Measurements from ENCODE around the gene KCTD5.
A peak's percentile ranks its signal among the peaks of the same experiment; 100 is the strongest.

KCTD5 gene

DNA sequence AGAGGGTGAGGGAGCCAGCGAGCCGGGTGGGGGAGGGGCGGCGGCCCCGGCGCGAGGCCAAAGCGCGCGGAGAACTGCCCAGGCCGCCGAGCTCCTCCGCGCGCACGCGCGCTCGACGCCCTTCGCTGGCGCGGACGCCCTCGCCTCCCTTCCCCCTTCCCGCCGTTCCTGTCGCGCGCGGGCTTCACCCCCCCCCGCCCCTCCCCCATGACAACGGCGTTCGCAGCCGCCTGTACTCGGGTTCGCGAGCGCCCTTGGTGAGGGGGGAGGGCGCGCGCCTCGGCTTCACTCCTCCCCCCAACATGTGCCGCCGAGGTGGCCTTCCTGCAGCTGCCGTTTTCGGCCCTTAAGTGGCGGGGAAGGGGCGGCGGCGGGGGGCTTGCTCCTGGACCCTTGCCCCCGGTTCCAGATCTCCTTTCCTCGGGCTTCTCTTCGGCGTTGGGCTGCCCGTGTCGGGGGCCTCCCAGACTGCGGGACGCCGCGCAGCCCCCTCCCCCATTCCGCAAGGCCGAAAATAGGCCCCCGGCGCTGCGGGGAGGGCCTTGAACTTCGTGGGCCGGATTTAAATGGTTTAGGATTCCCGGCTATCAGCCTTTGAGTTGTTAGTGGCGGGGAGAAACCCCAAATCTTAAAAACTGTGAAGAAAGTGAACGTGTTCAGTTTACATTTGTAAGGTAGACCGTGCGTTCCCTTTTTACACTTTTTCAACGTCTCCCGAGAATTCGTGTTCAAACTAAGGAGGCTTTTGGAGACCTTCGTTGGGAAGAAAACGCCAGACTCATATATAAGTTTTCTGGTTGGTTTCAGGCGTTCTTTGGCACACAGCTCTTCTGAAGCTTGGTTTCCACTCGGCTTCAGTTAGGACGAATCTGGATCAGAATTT is 70.8 kb downstream of the KCTD5 start (continued):
- TF ChIP-seq, protein P1, sequence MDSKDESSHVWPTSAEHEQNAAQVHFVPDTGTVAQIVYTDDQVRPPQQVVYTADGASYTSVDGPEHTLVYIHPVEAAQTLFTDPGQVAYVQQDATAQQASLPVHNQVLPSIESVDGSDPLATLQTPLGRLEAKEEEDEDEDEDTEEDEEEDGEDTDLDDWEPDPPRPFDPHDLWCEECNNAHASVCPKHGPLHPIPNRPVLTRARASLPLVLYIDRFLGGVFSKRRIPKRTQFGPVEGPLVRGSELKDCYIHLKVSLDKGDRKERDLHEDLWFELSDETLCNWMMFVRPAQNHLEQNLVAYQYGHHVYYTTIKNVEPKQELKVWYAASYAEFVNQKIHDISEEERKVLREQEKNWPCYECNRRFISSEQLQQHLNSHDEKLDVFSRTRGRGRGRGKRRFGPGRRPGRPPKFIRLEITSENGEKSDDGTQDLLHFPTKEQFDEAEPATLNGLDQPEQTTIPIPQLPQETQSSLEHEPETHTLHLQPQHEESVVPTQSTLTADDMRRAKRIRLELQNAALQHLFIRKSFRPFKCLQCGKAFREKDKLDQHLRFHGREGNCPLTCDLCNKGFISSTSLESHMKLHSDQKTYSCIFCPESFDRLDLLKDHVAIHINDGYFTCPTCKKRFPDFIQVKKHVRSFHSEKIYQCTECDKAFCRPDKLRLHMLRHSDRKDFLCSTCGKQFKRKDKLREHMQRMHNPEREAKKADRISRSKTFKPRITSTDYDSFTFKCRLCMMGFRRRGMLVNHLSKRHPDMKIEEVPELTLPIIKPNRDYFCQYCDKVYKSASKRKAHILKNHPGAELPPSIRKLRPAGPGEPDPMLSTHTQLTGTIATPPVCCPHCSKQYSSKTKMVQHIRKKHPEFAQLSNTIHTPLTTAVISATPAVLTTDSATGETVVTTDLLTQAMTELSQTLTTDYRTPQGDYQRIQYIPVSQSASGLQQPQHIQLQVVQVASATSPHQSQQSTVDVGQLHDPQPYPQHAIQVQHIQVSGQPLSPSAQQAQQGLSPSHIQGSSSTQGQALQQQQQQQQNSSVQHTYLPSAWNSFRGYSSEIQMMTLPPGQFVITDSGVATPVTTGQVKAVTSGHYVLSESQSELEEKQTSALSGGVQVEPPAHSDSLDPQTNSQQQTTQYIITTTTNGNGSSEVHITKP (tag by site-specific recombination; IDR thresholded peaks at IDR 0.05) = no peak
- TF ChIP-seq ZBTB7A (tag by site-specific recombination; IDR thresholded peaks at IDR 0.05; ENCODE audit: low read depth) = 0 out of 2 replicates have a peak, but pooled peaks have one; percentile 36
- TF ChIP-seq ZNF132 (tag by site-specific recombination; IDR thresholded peaks at IDR 0.05; ENCODE audit: borderline replicate concordance) = no peak
- no peak for TF ChIP-seq SCRT1 (tag by site-specific recombination; IDR thresholded peaks at IDR 0.05; ENCODE audit: borderline replicate concordance)
- TF ChIP-seq ZNF274 (IDR thresholded peaks at IDR 0.05; ENCODE audit: low read length) = no peak
- no peak for TF ChIP-seq ZNF274 (tag by site-specific recombination; IDR thresholded peaks at IDR 0.05; ENCODE audit: borderline replicate concordance)
- TF ChIP-seq TCF7L2 (IDR thresholded peaks at IDR 0.05; ENCODE audit: borderline replicate concordance, low read depth, low read length) = no peak
- TF ChIP-seq ZNF660 (tag by site-specific recombination; IDR thresholded peaks at IDR 0.05) = no peak
- TF ChIP-seq, protein P2, sequence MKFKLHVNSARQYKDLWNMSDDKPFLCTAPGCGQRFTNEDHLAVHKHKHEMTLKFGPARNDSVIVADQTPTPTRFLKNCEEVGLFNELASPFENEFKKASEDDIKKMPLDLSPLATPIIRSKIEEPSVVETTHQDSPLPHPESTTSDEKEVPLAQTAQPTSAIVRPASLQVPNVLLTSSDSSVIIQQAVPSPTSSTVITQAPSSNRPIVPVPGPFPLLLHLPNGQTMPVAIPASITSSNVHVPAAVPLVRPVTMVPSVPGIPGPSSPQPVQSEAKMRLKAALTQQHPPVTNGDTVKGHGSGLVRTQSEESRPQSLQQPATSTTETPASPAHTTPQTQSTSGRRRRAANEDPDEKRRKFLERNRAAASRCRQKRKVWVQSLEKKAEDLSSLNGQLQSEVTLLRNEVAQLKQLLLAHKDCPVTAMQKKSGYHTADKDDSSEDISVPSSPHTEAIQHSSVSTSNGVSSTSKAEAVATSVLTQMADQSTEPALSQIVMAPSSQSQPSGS (tag by site-specific recombination; IDR thresholded peaks at IDR 0.05; ENCODE audit: low read depth) = no peak
- no peak for TF ChIP-seq ZBTB48 (tag by site-specific recombination; IDR thresholded peaks at IDR 0.05)
- no peak for TF ChIP-seq ZNF16 (tag by site-specific recombination; IDR thresholded peaks at IDR 0.05; ENCODE audit: low read depth)
- no peak for TF ChIP-seq EGR2 (tag by site-specific recombination; IDR thresholded peaks at IDR 0.05; ENCODE audit: low read depth)
- TF ChIP-seq, protein P3, sequence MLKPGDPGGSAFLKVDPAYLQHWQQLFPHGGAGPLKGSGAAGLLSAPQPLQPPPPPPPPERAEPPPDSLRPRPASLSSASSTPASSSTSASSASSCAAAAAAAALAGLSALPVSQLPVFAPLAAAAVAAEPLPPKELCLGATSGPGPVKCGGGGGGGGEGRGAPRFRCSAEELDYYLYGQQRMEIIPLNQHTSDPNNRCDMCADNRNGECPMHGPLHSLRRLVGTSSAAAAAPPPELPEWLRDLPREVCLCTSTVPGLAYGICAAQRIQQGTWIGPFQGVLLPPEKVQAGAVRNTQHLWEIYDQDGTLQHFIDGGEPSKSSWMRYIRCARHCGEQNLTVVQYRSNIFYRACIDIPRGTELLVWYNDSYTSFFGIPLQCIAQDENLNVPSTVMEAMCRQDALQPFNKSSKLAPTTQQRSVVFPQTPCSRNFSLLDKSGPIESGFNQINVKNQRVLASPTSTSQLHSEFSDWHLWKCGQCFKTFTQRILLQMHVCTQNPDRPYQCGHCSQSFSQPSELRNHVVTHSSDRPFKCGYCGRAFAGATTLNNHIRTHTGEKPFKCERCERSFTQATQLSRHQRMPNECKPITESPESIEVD (tag by site-specific recombination; IDR thresholded peaks at IDR 0.05) = no peak
- TF ChIP-seq, protein P4, sequence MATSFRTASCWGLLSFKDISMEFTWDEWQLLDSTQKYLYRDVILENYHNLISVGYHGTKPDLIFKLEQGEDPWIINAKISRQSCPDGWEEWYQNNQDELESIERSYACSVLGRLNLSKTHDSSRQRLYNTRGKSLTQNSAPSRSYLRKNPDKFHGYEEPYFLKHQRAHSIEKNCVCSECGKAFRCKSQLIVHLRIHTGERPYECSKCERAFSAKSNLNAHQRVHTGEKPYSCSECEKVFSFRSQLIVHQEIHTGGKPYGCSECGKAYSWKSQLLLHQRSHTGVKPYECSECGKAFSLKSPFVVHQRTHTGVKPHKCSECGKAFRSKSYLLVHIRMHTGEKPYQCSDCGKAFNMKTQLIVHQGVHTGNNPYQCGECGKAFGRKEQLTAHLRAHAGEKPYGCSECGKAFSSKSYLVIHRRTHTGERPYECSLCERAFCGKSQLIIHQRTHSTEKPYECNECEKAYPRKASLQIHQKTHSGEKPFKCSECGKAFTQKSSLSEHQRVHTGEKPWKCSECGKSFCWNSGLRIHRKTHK (tag by site-specific recombination; IDR thresholded peaks at IDR 0.05) = no peak
- no peak for TF ChIP-seq ZNF768 (tag by site-specific recombination; IDR thresholded peaks at IDR 0.05)
- TF ChIP-seq, protein P5, sequence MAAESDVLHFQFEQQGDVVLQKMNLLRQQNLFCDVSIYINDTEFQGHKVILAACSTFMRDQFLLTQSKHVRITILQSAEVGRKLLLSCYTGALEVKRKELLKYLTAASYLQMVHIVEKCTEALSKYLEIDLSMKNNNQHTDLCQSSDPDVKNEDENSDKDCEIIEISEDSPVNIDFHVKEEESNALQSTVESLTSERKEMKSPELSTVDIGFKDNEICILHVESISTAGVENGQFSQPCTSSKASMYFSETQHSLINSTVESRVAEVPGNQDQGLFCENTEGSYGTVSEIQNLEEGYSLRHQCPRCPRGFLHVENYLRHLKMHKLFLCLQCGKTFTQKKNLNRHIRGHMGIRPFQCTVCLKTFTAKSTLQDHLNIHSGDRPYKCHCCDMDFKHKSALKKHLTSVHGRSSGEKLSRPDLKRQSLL (tag by site-specific recombination; IDR thresholded peaks at IDR 0.05) = no peak; the same call in 1 of the 2 replicates
- no peak for TF ChIP-seq ZNF785 (tag by site-specific recombination; IDR thresholded peaks at IDR 0.05)
- TF ChIP-seq ZNF560 (tag by site-specific recombination; IDR thresholded peaks at IDR 0.05; ENCODE audit: borderline replicate concordance) = no peak
- no peak for TF ChIP-seq OSR2 (tag by site-specific recombination; IDR thresholded peaks at IDR 0.05)
- TF ChIP-seq, protein P6, sequence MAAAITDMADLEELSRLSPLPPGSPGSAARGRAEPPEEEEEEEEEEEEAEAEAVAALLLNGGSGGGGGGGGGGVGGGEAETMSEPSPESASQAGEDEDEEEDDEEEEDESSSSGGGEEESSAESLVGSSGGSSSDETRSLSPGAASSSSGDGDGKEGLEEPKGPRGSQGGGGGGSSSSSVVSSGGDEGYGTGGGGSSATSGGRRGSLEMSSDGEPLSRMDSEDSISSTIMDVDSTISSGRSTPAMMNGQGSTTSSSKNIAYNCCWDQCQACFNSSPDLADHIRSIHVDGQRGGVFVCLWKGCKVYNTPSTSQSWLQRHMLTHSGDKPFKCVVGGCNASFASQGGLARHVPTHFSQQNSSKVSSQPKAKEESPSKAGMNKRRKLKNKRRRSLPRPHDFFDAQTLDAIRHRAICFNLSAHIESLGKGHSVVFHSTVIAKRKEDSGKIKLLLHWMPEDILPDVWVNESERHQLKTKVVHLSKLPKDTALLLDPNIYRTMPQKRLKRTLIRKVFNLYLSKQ (tag by site-specific recombination; IDR thresholded peaks at IDR 0.05; ENCODE audit: borderline replicate concordance) = no peak
- no peak for TF ChIP-seq ZNF2 (tag by site-specific recombination; IDR thresholded peaks at IDR 0.05)
- TF ChIP-seq, protein P7, sequence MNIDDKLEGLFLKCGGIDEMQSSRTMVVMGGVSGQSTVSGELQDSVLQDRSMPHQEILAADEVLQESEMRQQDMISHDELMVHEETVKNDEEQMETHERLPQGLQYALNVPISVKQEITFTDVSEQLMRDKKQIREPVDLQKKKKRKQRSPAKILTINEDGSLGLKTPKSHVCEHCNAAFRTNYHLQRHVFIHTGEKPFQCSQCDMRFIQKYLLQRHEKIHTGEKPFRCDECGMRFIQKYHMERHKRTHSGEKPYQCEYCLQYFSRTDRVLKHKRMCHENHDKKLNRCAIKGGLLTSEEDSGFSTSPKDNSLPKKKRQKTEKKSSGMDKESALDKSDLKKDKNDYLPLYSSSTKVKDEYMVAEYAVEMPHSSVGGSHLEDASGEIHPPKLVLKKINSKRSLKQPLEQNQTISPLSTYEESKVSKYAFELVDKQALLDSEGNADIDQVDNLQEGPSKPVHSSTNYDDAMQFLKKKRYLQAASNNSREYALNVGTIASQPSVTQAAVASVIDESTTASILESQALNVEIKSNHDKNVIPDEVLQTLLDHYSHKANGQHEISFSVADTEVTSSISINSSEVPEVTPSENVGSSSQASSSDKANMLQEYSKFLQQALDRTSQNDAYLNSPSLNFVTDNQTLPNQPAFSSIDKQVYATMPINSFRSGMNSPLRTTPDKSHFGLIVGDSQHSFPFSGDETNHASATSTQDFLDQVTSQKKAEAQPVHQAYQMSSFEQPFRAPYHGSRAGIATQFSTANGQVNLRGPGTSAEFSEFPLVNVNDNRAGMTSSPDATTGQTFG (tag by site-specific recombination; IDR thresholded peaks at IDR 0.05; ENCODE audit: borderline replicate concordance) = no peak
- TF ChIP-seq ZNF677 (tag by site-specific recombination; IDR thresholded peaks at IDR 0.05) = no peak; the same call in 1 of the 2 replicates
- 0 out of 2 replicates have a peak, but pooled peaks have one; percentile 41 for TF ChIP-seq ZNF561 (tag by site-specific recombination; IDR thresholded peaks at IDR 0.05; ENCODE audit: borderline replicate concordance)
